ENCODE data around the gene ARHGAP31. TPM values are rescaled to one million over a fixed set of nuclear protein-coding genes. Genes with fewer than 3 reads are reported as not detected.

ARHGAP31 gene
- total and polyA plus RNA-seq, 2 of the 8 experiments (the other 6 are each of a cell fraction or from before 2014, with no cell fraction given), result 1.1 to 7.6 TPM

- TF ChIP-seq CTCF (IDR thresholded peaks at IDR 0.05; ENCODE audit: control extremely low read depth in 1 of 3, insufficient read depth in 1 of 3, low read depth in 1 of 3, low read length in 3 of 3) (no peak), GTF2F1 (IDR thresholded peaks at IDR 0.05; ENCODE audit: borderline replicate concordance, low read depth, low read length) (no peak)
Measured at GRCh38 chr3:119453822-119454221, 159.6 kb downstream of the ARHGAP31 start (continued).

Measured in H1 (cell line).